HG03575 (cell line): ENCODE results near the gene ERV3-1.
"Not testable (repeated sequence)": the region's sequence is repeated elsewhere in the genome, so short reads cannot be mapped to it uniquely, and the experiment has no call there.

Experiments used
- ATAC-seq: cut with Tn5 transposase; IDR thresholded peaks from one replicate; pipeline ENCODE4 v1.9.1; 2021; ENCODE audit not compliant: unreplicated experiment, insufficient number of reproducible peaks, low FRiP score; ENCODE audit errors: extremely low read depth

ERV3-1 gene

GRCh38 chr7:64947252-64948000, 59.1 kb downstream of the ERV3-1 start:
- no peak for ATAC-seq

DNA sequence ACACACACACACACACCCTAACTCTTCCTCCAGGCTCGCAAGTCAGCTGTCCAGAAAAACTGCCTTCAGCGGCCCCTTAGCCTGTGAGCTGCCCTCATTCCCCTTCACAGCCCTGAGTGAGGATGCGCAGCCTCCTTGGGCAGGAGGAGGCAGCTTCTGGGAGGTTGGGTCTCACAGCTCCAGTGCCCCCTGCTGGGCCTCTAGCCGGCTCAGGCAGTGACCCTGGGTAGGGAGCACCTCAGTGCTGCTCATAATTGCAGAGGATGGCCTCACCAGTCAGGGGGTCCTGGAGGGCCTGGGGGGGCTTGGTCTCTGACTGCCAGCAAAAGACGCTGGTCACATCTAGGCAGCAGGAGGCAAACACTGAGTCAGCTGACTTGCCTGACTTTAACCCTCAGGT, 59.7 kb downstream of the ERV3-1 start:
- no peak for ATAC-seq

GRCh38 chr7:64945503-64946175, 60.8 kb downstream of the ERV3-1 start:
- no peak for ATAC-seq

DNA sequence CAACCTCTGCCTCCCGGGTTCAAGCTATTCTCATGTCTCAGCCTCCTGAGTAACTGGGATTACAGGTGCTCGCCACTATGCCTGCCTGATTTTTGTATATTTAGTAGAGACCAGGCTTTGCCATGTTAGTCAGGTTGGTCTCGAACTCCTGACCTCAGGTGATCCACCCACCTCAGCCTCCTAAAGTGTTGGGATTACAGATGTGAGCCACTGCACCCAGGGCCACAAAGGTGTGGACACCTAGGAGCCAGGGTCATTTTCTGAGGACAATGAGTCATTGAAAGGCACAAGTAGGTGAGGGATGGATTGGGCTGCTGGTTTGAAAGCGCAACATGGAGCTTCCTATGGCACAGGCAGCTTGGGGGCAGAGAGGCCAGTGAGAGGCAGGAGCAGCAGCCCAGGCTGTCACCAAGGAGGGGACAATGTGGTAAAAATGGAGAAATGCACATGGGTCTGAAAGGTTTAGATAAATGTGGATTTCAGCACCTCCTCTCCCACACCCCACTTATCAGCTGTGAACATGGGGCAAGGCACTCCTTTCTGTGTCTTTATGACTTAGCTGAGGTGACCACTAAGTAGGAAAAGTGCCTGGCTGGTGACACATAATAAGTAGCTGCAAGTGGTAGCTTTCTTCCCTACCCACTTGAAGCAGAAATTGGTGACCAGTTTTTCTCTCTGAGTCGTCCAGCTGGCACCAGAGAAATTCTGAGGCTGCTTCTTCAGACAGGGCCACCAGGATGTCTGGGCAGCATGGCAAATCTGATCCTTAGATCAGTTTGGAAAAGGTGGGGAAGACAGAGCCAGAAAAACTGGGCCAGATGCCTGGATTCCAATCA, 61.6 kb downstream of the ERV3-1 start:
- not testable (repeated sequence) for ATAC-seq
